Endodermal cell (in vitro differentiated cells): ENCODE results near the gene IKZF1. TPM values are rescaled to one million over a fixed set of nuclear protein-coding genes. Genes with fewer than 3 reads are reported as not detected.

ENCODE experiments used
- DNase-seq: peaks from one replicate; pipeline ENCODE4 v3.0.0-alpha.2; 2017
- H3K27ac ChIP-seq: 2 replicates; pipeline ENCODE4 v1.5.1; 2013; ENCODE audit warnings: mild to moderate bottlenecking, low read depth, low read length, moderate library complexity
- H3K27me3 ChIP-seq: 2 replicates; pipeline ENCODE4 v1.6.1; 2013; ENCODE audit warnings: mild to moderate bottlenecking, low read length, moderate library complexity; ENCODE audit not compliant: insufficient read depth, control insufficient read depth, poor library complexity, severe bottlenecking
- H3K36me3 ChIP-seq: 2 replicates; pipeline ENCODE4 v1.7.0; 2013; ENCODE audit warnings: mild to moderate bottlenecking, low read length, moderate library complexity; ENCODE audit not compliant: control insufficient read depth, insufficient read depth
- H3K4me1 ChIP-seq: one replicate; pipeline ENCODE4 v1.7.0; 2013; ENCODE audit warnings: low read length; ENCODE audit not compliant: control insufficient read depth, insufficient read depth
- H3K4me3 ChIP-seq: 2 replicates; pipeline ENCODE4 v1.5.1; 2013; ENCODE audit warnings: mild to moderate bottlenecking, low read length, moderate library complexity
- H3K9ac ChIP-seq: 2 replicates; pipeline ENCODE4 v1.6.1; 2013; ENCODE audit warnings: mild to moderate bottlenecking, low read length, moderate library complexity; ENCODE audit not compliant: poor library complexity, severe bottlenecking; ENCODE audit errors: extremely low read depth
- H3K9me3 ChIP-seq: 2 replicates; pipeline ENCODE4 v1.6.1; 2013; ENCODE audit warnings: mild to moderate bottlenecking, low read length, moderate library complexity; ENCODE audit not compliant: control insufficient read depth
- H3K27ac Mint-ChIP-seq: 2 replicates; pipeline ENCODE4 v1.8.0; 2020; ENCODE audit warnings: mixed read lengths
- H3K27me3 Mint-ChIP-seq: 2 replicates; pipeline ENCODE4 v1.8.0; 2021; ENCODE audit warnings: mild to moderate bottlenecking, mixed read lengths; ENCODE audit not compliant: insufficient read depth
- H3K36me3 Mint-ChIP-seq: 2 replicates; pipeline ENCODE4 v1.8.0; 2020; ENCODE audit warnings: low read depth, mixed read lengths
- H3K4me1 Mint-ChIP-seq: 2 replicates; pipeline ENCODE4 v1.8.0; 2020; ENCODE audit warnings: mixed read lengths
- H3K4me3 Mint-ChIP-seq: 2 replicates; pipeline ENCODE4 v1.8.0; 2020; ENCODE audit warnings: mild to moderate bottlenecking, moderate library complexity, mixed read lengths
- H3K9me3 Mint-ChIP-seq: 2 replicates; pipeline ENCODE4 v1.8.0; 2020; ENCODE audit warnings: mild to moderate bottlenecking, mixed read lengths
- WGBS, 2 experiments: methylation state at CpG; one replicate each; pipeline versions ENCODE4 v1.1.5 to v1.1.7; 2013; ENCODE audit warnings: missing lambda C conversion rate in 2 of 2, mixed read lengths in 1 of 2; ENCODE audit not compliant: insufficient coverage in 1 of 2, insufficient read length in 1 of 2; 5-methylcytosine and 5-hydroxymethylcytosine counted together
- total RNA-seq, 2 donors: library from RNA; stranded (reverse); fragmentation: NEBNext Ultra II Directional in 1 of 2; extraction: Animal tissue kit (Norgen Biotek cat#: 25700) in 1 of 2; gene quantifications; 2 replicates in 1 of 2; 3 replicates in 1 of 2; pipeline ENCODE4 v1.2.1, GENCODE V29; 2021
- TF ChIP-seq, protein P1 (sequence below): fragments of 200-600 bp; sonication (generic); conservative IDR thresholded peaks from 2 replicates; pipeline ENCODE4 v1.5.0; 2021; ENCODE audit warnings: antibody characterized with exemption, mild to moderate bottlenecking

IKZF1 gene
- total RNA-seq, 2 donors from 2014 or later: 0.44 to 0.55 TPM

DNA sequence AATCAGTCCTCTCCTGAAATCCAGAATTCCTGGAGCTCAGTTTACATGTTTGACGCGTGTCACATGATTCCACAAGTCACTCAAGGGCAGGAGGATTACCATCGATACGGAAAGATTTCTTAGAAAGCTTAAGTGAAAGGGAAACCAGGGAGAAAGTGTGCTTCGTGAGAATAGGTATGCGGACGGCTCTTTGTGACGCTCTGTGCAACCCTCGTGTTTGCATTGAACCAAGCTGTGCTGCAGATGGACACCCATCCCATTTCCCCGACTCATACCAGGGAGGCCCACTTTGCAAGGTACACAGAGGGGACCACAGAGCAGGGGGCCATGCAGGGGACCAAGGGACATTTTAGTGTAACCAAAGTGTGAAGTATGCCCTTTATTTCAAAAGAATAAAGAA is 43.2 kb downstream of the IKZF1 start:
- Histone ChIP-seq H3K9ac (no peak overlapping the region), H3K9me3 (no peaks in the 10 kb centered on the region), H3K4me1 (peaks cover 5% of the 10 kb centered on the region), H3K27ac (no peak overlapping the region), H3K27me3 (no peaks in the 10 kb centered on the region), H3K36me3 (no peaks in the 10 kb centered on the region), H3K4me3 (no peak overlapping the region)
- Mint-ChIP-seq H3K36me3 (no peaks in the 10 kb centered on the region), H3K4me3 (no peak overlapping the region), H3K9me3 (no peaks in the 10 kb centered on the region), H3K27ac (no peak overlapping the region), H3K4me1 (peaks cover 7% of the 10 kb centered on the region), H3K27me3 (peaks cover 2% of the 10 kb centered on the region)
- TF ChIP-seq, protein P1, sequence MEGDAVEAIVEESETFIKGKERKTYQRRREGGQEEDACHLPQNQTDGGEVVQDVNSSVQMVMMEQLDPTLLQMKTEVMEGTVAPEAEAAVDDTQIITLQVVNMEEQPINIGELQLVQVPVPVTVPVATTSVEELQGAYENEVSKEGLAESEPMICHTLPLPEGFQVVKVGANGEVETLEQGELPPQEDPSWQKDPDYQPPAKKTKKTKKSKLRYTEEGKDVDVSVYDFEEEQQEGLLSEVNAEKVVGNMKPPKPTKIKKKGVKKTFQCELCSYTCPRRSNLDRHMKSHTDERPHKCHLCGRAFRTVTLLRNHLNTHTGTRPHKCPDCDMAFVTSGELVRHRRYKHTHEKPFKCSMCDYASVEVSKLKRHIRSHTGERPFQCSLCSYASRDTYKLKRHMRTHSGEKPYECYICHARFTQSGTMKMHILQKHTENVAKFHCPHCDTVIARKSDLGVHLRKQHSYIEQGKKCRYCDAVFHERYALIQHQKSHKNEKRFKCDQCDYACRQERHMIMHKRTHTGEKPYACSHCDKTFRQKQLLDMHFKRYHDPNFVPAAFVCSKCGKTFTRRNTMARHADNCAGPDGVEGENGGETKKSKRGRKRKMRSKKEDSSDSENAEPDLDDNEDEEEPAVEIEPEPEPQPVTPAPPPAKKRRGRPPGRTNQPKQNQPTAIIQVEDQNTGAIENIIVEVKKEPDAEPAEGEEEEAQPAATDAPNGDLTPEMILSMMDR: no peak
- peak; percentile 8 for DNase-seq
- WGBS, 2 experiments: 95 to 96% methylated on average over 10 of the region's 10 CpGs

DNA sequence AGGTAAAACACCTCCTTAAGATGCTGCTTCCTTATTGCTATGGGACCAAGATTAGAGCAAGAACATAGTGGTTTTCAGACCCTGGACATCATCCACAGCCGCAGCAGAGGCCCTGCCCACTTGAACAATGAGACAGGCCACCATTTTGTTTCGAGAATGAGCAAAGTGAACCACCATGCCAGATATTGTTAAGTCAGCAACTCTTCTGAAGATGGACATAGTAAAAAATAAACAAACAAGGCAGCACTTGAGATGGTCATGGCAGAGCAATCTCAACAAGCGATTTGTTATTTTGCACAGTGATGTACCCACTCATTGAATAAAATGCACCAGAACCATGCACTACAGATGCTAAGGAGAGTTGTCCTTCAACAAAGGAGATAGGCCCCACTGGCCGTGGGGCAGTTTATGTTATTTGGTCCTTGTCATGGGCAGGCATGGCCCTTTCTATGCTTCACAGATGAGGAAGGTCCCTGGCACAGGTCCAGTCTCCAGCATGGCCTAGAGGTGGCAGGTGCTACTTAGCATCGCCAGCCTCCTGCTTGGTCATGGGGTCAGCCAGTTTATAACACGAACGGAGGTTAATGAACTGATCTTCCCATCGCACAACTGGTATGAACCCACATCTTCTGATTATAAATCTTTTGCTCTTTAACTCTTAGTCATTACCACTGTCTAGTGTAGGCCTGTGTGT is 44.1 kb downstream of the IKZF1 start:
- Histone ChIP-seq H3K4me1 (peaks cover 5% of the 10 kb centered on the region), H3K36me3 (no peaks in the 10 kb centered on the region), H3K4me3 (no peak overlapping the region), H3K9ac (no peak overlapping the region), H3K9me3 (no peaks in the 10 kb centered on the region), H3K27me3 (no peaks in the 10 kb centered on the region), H3K27ac (no peak overlapping the region)
- TF ChIP-seq, protein P1: no peak
- no peak overlapping the region for H3K27ac Mint-ChIP-seq
- peak; percentile 12 for DNase-seq
- H3K4me3 Mint-ChIP-seq: no peak overlapping the region
- no peaks in the 10 kb centered on the region for H3K9me3 Mint-ChIP-seq
- H3K36me3 Mint-ChIP-seq: no peaks in the 10 kb centered on the region
- WGBS, 2 experiments: 86 to 92% methylated on average over 8 of the region's 8 CpGs
- H3K4me1 Mint-ChIP-seq: peaks cover 5% of the 10 kb centered on the region
- peaks cover 2% of the 10 kb centered on the region for H3K27me3 Mint-ChIP-seq

- no peak overlapping the region for H3K27ac Mint-ChIP-seq
- Histone ChIP-seq H3K27ac (no peak overlapping the region), H3K36me3 (no peaks in the 10 kb centered on the region), H3K27me3 (no peaks in the 10 kb centered on the region), H3K9me3 (no peaks in the 10 kb centered on the region), H3K4me1 (peaks cover 5% of the 10 kb centered on the region), H3K4me3 (no peak overlapping the region), H3K9ac (no peak overlapping the region)
- 92 to 94% methylated on average over 5 to 6 of the region's 6 CpGs for WGBS, 2 experiments
- H3K36me3 Mint-ChIP-seq: no peaks in the 10 kb centered on the region
- no peaks in the 10 kb centered on the region for H3K9me3 Mint-ChIP-seq
- H3K4me1 Mint-ChIP-seq: peaks cover 5% of the 10 kb centered on the region
- TF ChIP-seq, protein P1: no peak
- H3K4me3 Mint-ChIP-seq: no peak overlapping the region
- DNase-seq: peak; percentile 18
- peaks cover 2% of the 10 kb centered on the region for H3K27me3 Mint-ChIP-seq
These were observed 44.9 kb downstream of the IKZF1 start for GRCh38 chr7:50349399-50349798.
